K562 (cell line): ENCODE results near the gene COA7. TPM values are rescaled to one million over a fixed set of nuclear protein-coding genes. Genes with fewer than 3 reads are reported as not detected.

Source experiments
- ADNP ChIP-seq: fragments of 200-800 bp; sonication (Bioruptor generic); IDR thresholded peaks from 2 replicates; pipeline ENCODE4 v1.6.1; 2016; ENCODE audit warnings: missing genetic modification characterization, missing compliant biosample characterization
- CEBPG ChIP-seq, 3 experiments: fragments of 200-800 bp in 1 of 3; sonication (Bioruptor generic) in 1 of 3; sonication (generic) in 1 of 3; formaldehyde crosslinking in 1 of 3; IDR thresholded peaks in 2 of 3; conservative IDR thresholded peaks in 1 of 3; 2 replicates each; pipeline versions ENCODE4 v1.6.1 to v1.8.0; 2016 to 2022; ENCODE audit warnings: missing compliant biosample characterization in 2 of 3, missing genetic modification characterization in 2 of 3, mild to moderate bottlenecking in 1 of 3, missing genetic modification reagents in 1 of 3
- JUNB ChIP-seq: fragments of 450-650 bp; formaldehyde crosslinking; conservative IDR thresholded peaks from 2 replicates; pipeline ENCODE4 v1.4.0; 2020; ENCODE audit warnings: mild to moderate bottlenecking
- MED1 ChIP-seq: sonication (generic); formaldehyde crosslinking; IDR thresholded peaks from 2 replicates; pipeline ENCODE4 v1.8.1; 2023; ENCODE audit warnings: missing genetic modification reagents, borderline replicate concordance
- MTA3 ChIP-seq: fragments of 450-650 bp; formaldehyde crosslinking; IDR thresholded peaks from 2 replicates; pipeline ENCODE4 v1.6.1; 2017; ENCODE audit warnings: mild to moderate bottlenecking, borderline replicate concordance
- PPARD ChIP-seq: fragments of 250-450 bp; sonication (Bioruptor Pico); IDR thresholded peaks from 2 replicates; pipeline ENCODE4 v1.8.0; 2022; ENCODE audit warnings: inconsistent platforms, mild to moderate bottlenecking, moderate library complexity
- SAFB2 ChIP-seq: fragments of 200-400 bp; formaldehyde crosslinking; IDR thresholded peaks from 2 replicates; pipeline ENCODE4 v1.6.1; 2018; ENCODE audit warnings: borderline replicate concordance, low read length, low read depth, moderate library complexity; ENCODE audit not compliant: severe bottlenecking
- SIN3A ChIP-seq, 2 experiments: fragments of 150-350 bp in 1 of 2; IDR thresholded peaks; 2 replicates each; pipeline ENCODE4 v1.6.1; 2011 to 2016; ENCODE audit warnings: borderline replicate concordance in 2 of 2, low read depth in 2 of 2, low read length in 2 of 2, mild to moderate bottlenecking in 2 of 2, moderate library complexity in 2 of 2; ENCODE audit not compliant: control insufficient read depth in 1 of 2
- TAF9B ChIP-seq: fragments of 450-650 bp; IDR thresholded peaks from 2 replicates; pipeline ENCODE4 v1.6.1; 2018; ENCODE audit warnings: mild to moderate bottlenecking; ENCODE audit not compliant: partially characterized antibody
- YY1 ChIP-seq, 3 experiments: IDR thresholded peaks; 2 replicates each; pipeline ENCODE4 v1.6.1; 2011; ENCODE audit warnings: low read length in 2 of 3, mild to moderate bottlenecking in 2 of 3, moderate library complexity in 2 of 3, borderline replicate concordance in 1 of 3, control low read depth in 1 of 3, low read depth in 1 of 3; ENCODE audit not compliant: insufficient read depth in 3 of 3, insufficient replicate concordance in 2 of 3, control insufficient read depth in 1 of 3, insufficient read length in 1 of 3; ENCODE audit errors: extremely low read depth in 1 of 3
- ZNF347 ChIP-seq: fragments of 450-650 bp; formaldehyde crosslinking; IDR thresholded peaks from 2 replicates; pipeline ENCODE4 v1.4.0; 2020; ENCODE audit warnings: low read depth, mild to moderate bottlenecking, moderate library complexity
- ZNF444 ChIP-seq: fragments of 250-450 bp; sonication (Bioruptor Pico); IDR thresholded peaks from 2 replicates; pipeline ENCODE4 v1.4.0; 2020; ENCODE audit warnings: mild to moderate bottlenecking, moderate library complexity
- ZNF609 ChIP-seq: sonication (generic); formaldehyde crosslinking; IDR thresholded peaks from 2 replicates; pipeline ENCODE4 v1.8.1; 2023; ENCODE audit warnings: missing genetic modification reagents, mild to moderate bottlenecking, borderline replicate concordance
- ZNF644 ChIP-seq: fragments of 200-800 bp; sonication (Bioruptor generic); IDR thresholded peaks from 2 replicates; pipeline ENCODE4 v1.6.1; 2016; ENCODE audit warnings: low read depth, missing genetic modification characterization, missing compliant biosample characterization
- polyA plus RNA-seq, 8 experiments: library from polyadenylated mRNA; depleted of rRNA in 4 of 8; stranded (reverse) in 5 of 8; unstranded in 3 of 8; fragments of >200 nt; fragmentation: Nextera tagmentation in 2 of 8; fragmentation: Illumina TruSeq in 1 of 8; extraction: Ambion mirVana in 2 of 8; extraction: Trizol in 1 of 8; gene quantifications; 2 replicates each; pipeline versions ENCODE4 v1.2.1 to v1.2.3, GENCODE V29; 2011 to 2014; ENCODE audit warnings: inconsistent platforms in 1 of 8, missing spikeins in 1 of 8
- total RNA-seq, 7 experiments: library from RNA; depleted of rRNA in 6 of 7; stranded (reverse); fragments of >200 nt in 6 of 7; fragmentation: Illumina TruSeq in 2 of 7; extraction: Trizol in 2 of 7; gene quantifications; 2 replicates each; pipeline versions ENCODE4 v1.2.1 to v1.2.3, GENCODE V29; 2011 to 2021; ENCODE audit warnings: low replicate concordance in 1 of 7
- TF ChIP-seq, protein P1 (sequence below): fragments of 450-650 bp; IDR thresholded peaks from 2 replicates; pipeline ENCODE4 v1.6.1; 2016
- TF ChIP-seq, protein P2 (sequence below): fragments of 450-650 bp; formaldehyde crosslinking; IDR thresholded peaks from 2 replicates; pipeline ENCODE4 v1.4.0; 2022; ENCODE audit warnings: missing genetic modification characterization
- TF ChIP-seq, protein P3 (sequence below): sonication (generic); IDR thresholded peaks from 2 replicates; pipeline ENCODE4 v1.6.1; 2016

The COA7 gene
- total and polyA plus RNA-seq, 9 of the 15 experiments (the other 6 are each of a cell fraction or from before 2014, with no cell fraction given), result 19.4 to 82.8 (median 51.0) TPM

DNA sequence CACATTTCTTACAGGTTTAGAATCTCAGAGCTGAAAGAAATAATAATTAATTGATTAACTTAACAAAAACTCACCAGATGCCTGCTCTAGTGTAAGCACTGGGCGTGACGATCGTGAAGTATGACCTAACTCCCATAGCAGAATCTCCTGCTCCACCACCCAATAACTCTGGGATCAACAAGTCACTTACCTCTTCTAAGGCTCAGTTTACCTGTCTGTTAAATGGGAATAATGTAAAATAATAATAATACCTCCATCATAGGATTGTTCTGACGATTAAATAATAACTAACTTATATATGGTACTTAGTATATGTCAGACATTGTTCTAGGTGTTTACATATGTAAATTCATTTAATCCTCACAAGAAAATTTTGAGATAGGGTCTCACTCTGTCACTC lies 24.6 kb downstream of the COA7 start (continued):
- TF ChIP-seq ZNF609 (CRISPR knock-in tag) (no peak), SIN3A (IDR thresholded peaks at IDR 0.05; ENCODE audit: borderline replicate concordance in 2 of 2, control insufficient read depth in 1 of 2, low read depth in 2 of 2, low read length in 2 of 2) (no peak), TAF9B (no peak), ADNP (tag) (peak; percentile 87), YY1 (IDR thresholded peaks at IDR 0.05; ENCODE audit: borderline replicate concordance in 1 of 3, control insufficient read depth in 1 of 3, extremely low read depth in 1 of 3, insufficient read depth in 3 of 3, insufficient read length in 1 of 3, insufficient replicate concordance in 2 of 3, low read depth in 1 of 3, low read length in 2 of 3) (no peak), ZNF644 (tag) (no peak), PPARD (CRISPR knock-in tag) (no peak), MTA3 (no peak), ZNF347 (CRISPR knock-in tag) (no peak), ZNF444 (CRISPR knock-in tag) (no peak), MED1 (CRISPR knock-in tag) (no peak), CEBPG (CRISPR knock-in tag; IDR thresholded peaks at IDR 0.05) (no peak), CEBPG (tag; conservative IDR thresholded peaks at IDR 0.05 in 1 of 2, IDR thresholded peaks at IDR 0.05 in 1 of 2) (no peak), JUNB (CRISPR knock-in tag) (no peak), SAFB2 (no peak)
- TF ChIP-seq, protein P1, sequence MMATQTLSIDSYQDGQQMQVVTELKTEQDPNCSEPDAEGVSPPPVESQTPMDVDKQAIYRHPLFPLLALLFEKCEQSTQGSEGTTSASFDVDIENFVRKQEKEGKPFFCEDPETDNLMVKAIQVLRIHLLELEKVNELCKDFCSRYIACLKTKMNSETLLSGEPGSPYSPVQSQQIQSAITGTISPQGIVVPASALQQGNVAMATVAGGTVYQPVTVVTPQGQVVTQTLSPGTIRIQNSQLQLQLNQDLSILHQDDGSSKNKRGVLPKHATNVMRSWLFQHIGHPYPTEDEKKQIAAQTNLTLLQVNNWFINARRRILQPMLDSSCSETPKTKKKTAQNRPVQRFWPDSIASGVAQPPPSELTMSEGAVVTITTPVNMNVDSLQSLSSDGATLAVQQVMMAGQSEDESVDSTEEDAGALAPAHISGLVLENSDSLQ, result no peak
- TF ChIP-seq, protein P2, sequence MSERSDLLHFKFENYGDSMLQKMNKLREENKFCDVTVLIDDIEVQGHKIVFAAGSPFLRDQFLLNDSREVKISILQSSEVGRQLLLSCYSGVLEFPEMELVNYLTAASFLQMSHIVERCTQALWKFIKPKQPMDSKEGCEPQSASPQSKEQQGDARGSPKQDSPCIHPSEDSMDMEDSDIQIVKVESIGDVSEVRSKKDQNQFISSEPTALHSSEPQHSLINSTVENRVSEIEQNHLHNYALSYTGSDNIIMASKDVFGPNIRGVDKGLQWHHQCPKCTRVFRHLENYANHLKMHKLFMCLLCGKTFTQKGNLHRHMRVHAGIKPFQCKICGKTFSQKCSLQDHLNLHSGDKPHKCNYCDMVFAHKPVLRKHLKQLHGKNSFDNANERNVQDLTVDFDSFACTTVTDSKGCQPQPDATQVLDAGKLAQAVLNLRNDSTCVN, result no peak
- TF ChIP-seq, protein P3, sequence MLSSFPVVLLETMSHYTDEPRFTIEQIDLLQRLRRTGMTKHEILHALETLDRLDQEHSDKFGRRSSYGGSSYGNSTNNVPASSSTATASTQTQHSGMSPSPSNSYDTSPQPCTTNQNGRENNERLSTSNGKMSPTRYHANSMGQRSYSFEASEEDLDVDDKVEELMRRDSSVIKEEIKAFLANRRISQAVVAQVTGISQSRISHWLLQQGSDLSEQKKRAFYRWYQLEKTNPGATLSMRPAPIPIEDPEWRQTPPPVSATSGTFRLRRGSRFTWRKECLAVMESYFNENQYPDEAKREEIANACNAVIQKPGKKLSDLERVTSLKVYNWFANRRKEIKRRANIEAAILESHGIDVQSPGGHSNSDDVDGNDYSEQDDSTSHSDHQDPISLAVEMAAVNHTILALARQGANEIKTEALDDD, result no peak
